HCT116 (cell line): ENCODE data around the gene ASAP3.

Source experiments
- CBX3 ChIP-seq: IDR thresholded peaks from 2 replicates; pipeline ENCODE4 v1.6.1; 2012; ENCODE audit warnings: low read depth
- CTCF ChIP-seq, 3 experiments: fragments of 200-600 bp in 1 of 3; sonication (generic) in 1 of 3; IDR thresholded peaks in 2 of 3; conservative IDR thresholded peaks in 1 of 3; 2 replicates each; pipeline ENCODE4 v1.5.1; 2012 to 2017; ENCODE audit warnings: low read depth in 2 of 3, low read length in 2 of 3, antibody characterized with exemption in 1 of 3, borderline replicate concordance in 1 of 3, control low read depth in 1 of 3, mild to moderate bottlenecking in 1 of 3, mixed read lengths in 1 of 3, mixed run types in 1 of 3, moderate library complexity in 1 of 3; ENCODE audit not compliant: insufficient read depth in 1 of 3
- FOSL1 ChIP-seq: IDR thresholded peaks from 2 replicates; pipeline ENCODE4 v1.6.1; 2012; ENCODE audit warnings: low read depth
- JUND ChIP-seq: IDR thresholded peaks from 2 replicates; pipeline ENCODE4 v1.6.1; 2012
- POLR2A ChIP-seq: IDR thresholded peaks from 2 replicates; pipeline ENCODE4 v1.7.0; 2011; ENCODE audit warnings: borderline replicate concordance; ENCODE audit not compliant: insufficient read depth, insufficient read length; ENCODE audit errors: extremely low read depth
- POLR2AphosphoS5 ChIP-seq: IDR thresholded peaks from 2 replicates; pipeline ENCODE4 v1.6.1; 2011; ENCODE audit warnings: mild to moderate bottlenecking, low read depth, low read length, moderate library complexity
- REST ChIP-seq: IDR thresholded peaks from 2 replicates; pipeline ENCODE4 v1.6.1; 2012; ENCODE audit warnings: low read depth
- SP1 ChIP-seq: IDR thresholded peaks from 2 replicates; pipeline ENCODE4 v1.6.1; 2012; ENCODE audit warnings: low read depth
- TCF7L2 ChIP-seq: IDR thresholded peaks from 2 replicates; pipeline ENCODE4 v1.7.0; 2011; ENCODE audit warnings: borderline replicate concordance, inconsistent platforms; ENCODE audit not compliant: insufficient read depth, insufficient read length; ENCODE audit errors: extremely low read depth
- YY1 ChIP-seq: IDR thresholded peaks from 2 replicates; pipeline ENCODE4 v1.6.1; 2011; ENCODE audit warnings: low read length, low read depth, moderate library complexity, mild to moderate bottlenecking; ENCODE audit not compliant: insufficient replicate concordance; ENCODE audit errors: extremely low read depth
- TF ChIP-seq, protein P1 (sequence below): IDR thresholded peaks from 2 replicates; pipeline ENCODE4 v1.6.1; 2012

DNA sequence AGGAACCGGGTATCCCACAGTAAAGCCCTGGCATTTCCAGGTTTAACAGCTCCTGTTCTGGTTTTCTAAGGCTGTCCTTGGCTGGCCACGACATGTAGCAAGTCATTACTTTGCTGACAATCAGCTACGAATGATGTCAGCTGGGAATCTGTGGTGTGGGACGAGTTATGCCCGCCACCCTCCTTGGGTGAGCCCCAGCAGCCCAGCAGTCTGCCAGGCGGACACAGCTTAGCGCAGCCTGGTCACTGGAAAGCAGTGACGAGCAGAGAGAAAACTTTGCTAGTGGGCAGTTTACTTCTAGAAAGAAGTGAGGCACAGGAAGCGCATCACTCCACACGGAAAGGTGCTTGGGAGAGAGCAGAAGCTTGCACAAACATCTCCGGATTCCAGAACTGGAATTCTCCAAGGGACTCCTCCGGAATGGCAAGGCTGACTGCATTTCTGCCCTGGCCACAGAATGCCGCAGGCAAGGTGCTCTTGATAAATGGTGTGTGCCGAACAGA, 98.8 kb downstream of the ASAP3 start:
- TF ChIP-seq REST (no peak), SP1 (no peak), CTCF (IDR thresholded peaks at IDR 0.05 in 2 of 3, conservative IDR thresholded peaks at IDR 0.05 in 1 of 3; ENCODE audit: borderline replicate concordance in 1 of 3, insufficient read depth in 1 of 3, low read depth in 2 of 3, low read length in 2 of 3) (no peak), TCF7L2 (no peak), JUND (no peak), POLR2AphosphoS5 (no peak), POLR2A (no peak), YY1 (no peak), FOSL1 (no peak), CBX3 (no peak)
- TF ChIP-seq, protein P1, sequence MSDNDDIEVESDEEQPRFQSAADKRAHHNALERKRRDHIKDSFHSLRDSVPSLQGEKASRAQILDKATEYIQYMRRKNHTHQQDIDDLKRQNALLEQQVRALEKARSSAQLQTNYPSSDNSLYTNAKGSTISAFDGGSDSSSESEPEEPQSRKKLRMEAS, result no peak
